Muscle of leg (tissue), 11 donors: Measurements from ENCODE around the gene HFM1. TPM values are rescaled to one million over a fixed set of nuclear protein-coding genes. Genes with fewer than 3 reads are reported as not detected.
"Not testable (repeated sequence)": the region's sequence is repeated elsewhere in the genome, so short reads cannot be mapped to it uniquely, and the experiment has no call there.

Source experiments
- DNase-seq: peaks from one replicate; pipeline ENCODE4 v3.0.0; 2013
- H3K27ac ChIP-seq: one replicate; pipeline ENCODE4 v1.5.1; 2013; ENCODE audit warnings: mild to moderate bottlenecking, low read length, control low read depth
- H3K27me3 ChIP-seq: one replicate; pipeline ENCODE4 v1.6.1; 2013; ENCODE audit warnings: low read length; ENCODE audit not compliant: control insufficient read depth, insufficient read depth
- H3K36me3 ChIP-seq: one replicate; pipeline ENCODE4 v1.6.1; 2013; ENCODE audit warnings: low read length; ENCODE audit not compliant: control insufficient read depth, insufficient read depth
- H3K4me1 ChIP-seq: one replicate; pipeline ENCODE4 v1.6.1; 2013; ENCODE audit warnings: low read length; ENCODE audit not compliant: control insufficient read depth, insufficient read depth
- H3K4me3 ChIP-seq: one replicate; pipeline ENCODE4 v1.5.1; 2013; ENCODE audit warnings: low read length, control low read depth
- H3K9me3 ChIP-seq: replicated peaks from 2 replicates; pipeline ENCODE4 v1.6.1; 2013; ENCODE audit warnings: low read depth, low read length; ENCODE audit not compliant: control insufficient read depth
- WGBS: methylation state at CpG from one replicate; pipeline ENCODE4 v1.1.5; 2013; ENCODE audit warnings: missing lambda C conversion rate; ENCODE audit not compliant: insufficient coverage; 5-methylcytosine and 5-hydroxymethylcytosine counted together
- polyA plus RNA-seq, 8 donors: library from polyadenylated mRNA; unstranded; fragments of 120-200 nt; gene quantifications; one replicate each; pipeline versions ENCODE4 v1.2.1 to v1.2.3, GENCODE V29; 2013; ENCODE audit warnings: inconsistent platforms in 1 of 8, low replicate concordance in 1 of 8; ENCODE audit not compliant: insufficient read length in 8 of 8, insufficient read depth in 1 of 8
- total RNA-seq: library from RNA; stranded (reverse); fragments of 120-200 nt; gene quantifications from one replicate; pipeline ENCODE4 v1.2.4, GENCODE V29; 2013

The HFM1 gene
- total and polyA plus RNA-seq, 9 donors, result 1.4 to 4.0 (median 2.6) TPM

DNA sequence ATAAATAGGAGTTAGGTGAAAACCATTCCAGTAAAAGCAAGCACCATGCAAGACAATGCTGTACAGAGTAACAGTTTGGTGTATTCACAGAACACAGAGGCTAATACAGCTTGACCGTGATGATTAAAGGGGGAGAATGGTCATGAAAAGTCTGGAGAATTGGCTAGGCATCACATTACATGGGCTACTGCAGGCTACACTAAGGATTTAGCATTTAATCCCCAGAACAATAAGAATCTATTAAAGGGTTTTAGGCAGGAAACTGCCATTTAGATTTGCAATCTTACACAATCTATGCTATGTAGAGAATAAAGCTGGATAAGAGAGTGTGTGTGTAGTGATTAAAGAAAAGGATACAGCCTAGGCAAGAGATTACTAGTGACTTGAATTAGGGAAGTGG lies 30.6 kb downstream of the HFM1 start:
- H3K36me3 ChIP-seq, result no peaks in the 10 kb centered on the region
- 40% methylated on average over 1 of the region's 1 CpG for WGBS
- no peaks in the 10 kb centered on the region for H3K27me3 ChIP-seq
- no peak overlapping the region for H3K4me3 ChIP-seq
- no peaks in the 10 kb centered on the region for H3K4me1 ChIP-seq
- DNase-seq, result no peak
- H3K27ac ChIP-seq, result no peak overlapping the region
- no peaks in the 10 kb centered on the region for H3K9me3 ChIP-seq

GRCh38 chr1:91372230-91372629 lies 32.4 kb downstream of the HFM1 start:
- not testable (repeated sequence) for H3K4me3 ChIP-seq, H3K9me3 ChIP-seq, H3K4me1 ChIP-seq, H3K27me3 ChIP-seq, H3K36me3 ChIP-seq, DNase-seq, H3K27ac ChIP-seq
- WGBS, result no CpG with 5 or more reads among the region's 3 CpGs

GRCh38 chr1:91349524-91349923 lies 55.1 kb downstream of the HFM1 start:
- no peaks in the 10 kb centered on the region for H3K27me3 ChIP-seq
- H3K9me3 ChIP-seq, result no peaks in the 10 kb centered on the region
- no peaks in the 10 kb centered on the region for H3K4me1 ChIP-seq
- no peak overlapping the region for H3K4me3 ChIP-seq
- H3K36me3 ChIP-seq, result no peaks in the 10 kb centered on the region
- DNase-seq, result no peak
- WGBS, result no CpG with 5 or more reads among the region's 2 CpGs
- no peak overlapping the region for H3K27ac ChIP-seq

DNA sequence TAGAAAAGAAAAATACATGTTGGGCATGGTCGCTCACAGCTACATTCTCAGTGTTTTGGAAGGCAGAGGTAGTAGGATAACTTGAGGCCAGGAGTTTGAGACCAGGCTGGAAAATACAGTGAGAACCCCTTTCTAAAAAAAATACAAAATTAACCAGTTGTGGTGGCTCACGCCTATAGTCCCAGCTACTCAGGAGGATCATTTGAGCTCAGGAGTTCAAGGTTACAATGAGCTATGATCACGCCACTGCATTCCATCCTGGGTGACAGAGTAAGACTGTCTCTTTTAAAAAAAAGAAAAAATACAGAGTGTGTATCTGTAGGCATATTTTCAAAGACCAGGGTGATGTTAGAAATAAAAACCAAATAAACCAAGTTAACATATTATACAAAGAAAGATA lies 57.8 kb downstream of the HFM1 start:
- 100% methylated on average over 1 of the region's 3 CpGs for WGBS
- H3K9me3 ChIP-seq, result no peaks in the 10 kb centered on the region
- H3K36me3 ChIP-seq, result no peaks in the 10 kb centered on the region
- H3K4me1 ChIP-seq, result no peaks in the 10 kb centered on the region
- no peak for DNase-seq
- H3K27me3 ChIP-seq, result no peaks in the 10 kb centered on the region
- H3K4me3 ChIP-seq, result no peak overlapping the region
- no peak overlapping the region for H3K27ac ChIP-seq

DNA sequence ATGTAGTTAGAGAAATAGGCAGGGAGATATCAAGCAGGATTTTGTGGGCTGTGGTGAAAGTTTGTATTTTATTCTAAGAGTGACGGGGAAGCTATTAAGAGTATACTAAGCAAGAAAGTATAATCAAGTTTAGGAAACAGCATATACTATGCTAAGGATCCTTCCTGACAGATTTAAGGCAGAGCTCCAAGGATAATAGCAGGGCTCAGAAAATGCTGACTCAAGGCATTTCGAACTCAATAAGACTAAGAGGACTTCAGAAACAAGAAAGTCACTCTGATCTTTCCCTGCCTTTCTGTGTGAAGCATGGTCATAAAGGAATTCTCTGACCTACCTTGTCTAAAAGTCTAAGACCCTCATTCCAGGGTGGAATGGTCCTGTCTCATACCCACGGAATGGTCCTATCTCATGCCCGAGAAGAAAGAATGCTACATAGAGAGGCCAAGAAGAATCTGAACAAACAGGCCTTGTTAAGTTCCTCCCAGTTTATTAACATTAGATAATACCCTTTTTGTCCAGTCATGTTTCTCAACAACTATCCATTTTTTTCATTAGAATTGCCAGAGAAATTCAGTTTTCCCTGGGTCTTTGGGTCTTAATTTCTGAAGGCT lies 59.1 kb downstream of the HFM1 start:
- WGBS, result 86% methylated on average over 2 of the region's 4 CpGs

DNA sequence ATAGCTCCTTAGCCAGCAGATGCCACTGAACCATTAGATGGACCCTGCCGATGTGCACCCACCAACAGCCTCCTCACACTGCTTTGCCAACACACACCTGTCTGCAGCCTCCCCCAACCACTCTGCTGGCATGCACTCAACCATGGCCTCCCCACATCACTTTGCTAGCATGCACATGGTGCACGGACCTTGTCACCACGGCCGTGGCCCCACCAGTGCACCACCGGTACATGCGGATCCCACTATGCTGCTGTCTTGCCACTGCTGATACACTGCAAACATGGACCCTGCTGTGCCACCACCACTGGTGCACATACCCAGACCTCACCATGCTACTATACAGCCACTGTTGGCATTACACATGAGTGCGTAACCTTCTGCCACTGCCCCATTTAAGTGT lies 66.1 kb downstream of the HFM1 start:
- no peaks in the 10 kb centered on the region for H3K36me3 ChIP-seq
- no peak overlapping the region for H3K27ac ChIP-seq
- no peak for DNase-seq
- H3K9me3 ChIP-seq, result no peaks in the 10 kb centered on the region
- H3K27me3 ChIP-seq, result no peaks in the 10 kb centered on the region
- H3K4me3 ChIP-seq, result no peak overlapping the region
- 98% methylated on average over 7 of the region's 7 CpGs for WGBS
- H3K4me1 ChIP-seq, result no peaks in the 10 kb centered on the region

More for the DNA sequence above, 59.1 kb downstream of the HFM1 start:
- DNase-seq, result no peak
- H3K27me3 ChIP-seq, result no peaks in the 10 kb centered on the region
- H3K36me3 ChIP-seq, result no peaks in the 10 kb centered on the region
- H3K4me1 ChIP-seq, result no peaks in the 10 kb centered on the region
- H3K4me3 ChIP-seq, result no peak overlapping the region
- no peaks in the 10 kb centered on the region for H3K9me3 ChIP-seq
- no peak overlapping the region for H3K27ac ChIP-seq

GRCh38 chr1:91335603-91336002 lies 69.0 kb downstream of the HFM1 start:
- no peaks in the 10 kb centered on the region for H3K4me1 ChIP-seq
- WGBS, result 59% methylated on average over 2 of the region's 2 CpGs
- no peak overlapping the region for H3K4me3 ChIP-seq
- DNase-seq, result no peak
- H3K9me3 ChIP-seq, result no peaks in the 10 kb centered on the region
- H3K36me3 ChIP-seq, result no peaks in the 10 kb centered on the region
- no peaks in the 10 kb centered on the region for H3K27me3 ChIP-seq
- H3K27ac ChIP-seq, result no peak overlapping the region

- Histone ChIP-seq H3K36me3 (no peaks in the 10 kb centered on the region), H3K9me3 (no peaks in the 10 kb centered on the region), H3K4me1 (no peaks in the 10 kb centered on the region), H3K4me3 (no peak overlapping the region), H3K27ac (no peak overlapping the region), H3K27me3 (no peaks in the 10 kb centered on the region)
- no CpG with 5 or more reads among the region's 4 CpGs for WGBS
- no peak for DNase-seq
Observed at GRCh38 chr1:91334856-91335255, 69.8 kb downstream of the HFM1 start.

GRCh38 chr1:91325456-91325855 lies 79.2 kb downstream of the HFM1 start:
- WGBS, result 100% methylated on average over 2 of the region's 2 CpGs
- Histone ChIP-seq H3K27me3 (no peaks in the 10 kb centered on the region), H3K4me3 (no peak overlapping the region), H3K9me3 (no peaks in the 10 kb centered on the region), H3K27ac (no peak overlapping the region), H3K4me1 (no peaks in the 10 kb centered on the region), H3K36me3 (peaks cover 3% of the 10 kb centered on the region)
- DNase-seq, result no peak

DNA sequence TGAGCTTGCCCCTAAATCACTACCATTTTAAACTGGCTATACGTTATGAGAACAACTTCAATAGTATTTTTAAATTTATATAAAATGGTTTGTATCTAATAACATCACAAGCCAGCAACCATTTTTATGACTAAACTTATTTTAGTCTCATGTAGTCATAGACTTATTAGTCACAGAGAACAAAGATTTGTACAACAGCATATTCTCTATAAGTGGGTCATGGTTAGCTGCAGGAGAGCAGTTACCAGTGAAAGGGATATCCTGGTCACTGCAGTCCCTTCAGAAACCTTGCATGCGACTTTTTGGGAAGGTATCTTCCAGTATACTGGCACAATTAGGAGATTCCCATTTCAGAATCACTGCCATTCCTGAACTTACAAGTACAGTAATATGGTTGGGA lies 90.0 kb downstream of the HFM1 start:
- no CpG with 5 or more reads among the region's 2 CpGs for WGBS
- Histone ChIP-seq H3K27me3 (no peaks in the 10 kb centered on the region), H3K9me3 (no peaks in the 10 kb centered on the region)

GRCh38 chr1:91311672-91312071 lies 93.0 kb downstream of the HFM1 start:
- H3K36me3 ChIP-seq, result no peaks in the 10 kb centered on the region
- H3K4me1 ChIP-seq, result no peaks in the 10 kb centered on the region
- H3K9me3 ChIP-seq, result peaks cover 8% of the 10 kb centered on the region
- H3K4me3 ChIP-seq, result no peak overlapping the region
- DNase-seq, result no peak
- H3K27ac ChIP-seq, result no peak overlapping the region
- WGBS, result 83% methylated on average over 2 of the region's 2 CpGs
- no peaks in the 10 kb centered on the region for H3K27me3 ChIP-seq

More for the DNA sequence above, 90.0 kb downstream of the HFM1 start:
- no peak overlapping the region for H3K27ac ChIP-seq
- no peaks in the 10 kb centered on the region for H3K36me3 ChIP-seq
- no peak for DNase-seq
- no peaks in the 10 kb centered on the region for H3K4me1 ChIP-seq
- no peak overlapping the region for H3K4me3 ChIP-seq
